H9 (cell line): ENCODE results near the gene RIGI. TPM values are rescaled to one million over a fixed set of nuclear protein-coding genes. Genes with fewer than 3 reads are reported as not detected.

ENCODE experiments used
- DNase-seq: peaks from one replicate; pipeline ENCODE4 v3.0.0-alpha.2; 2017
- H2AFZ ChIP-seq: one replicate; pipeline ENCODE4 v1.6.1; 2013; ENCODE audit warnings: mild to moderate bottlenecking, low read length, control low read depth, moderate library complexity
- H2AK5ac ChIP-seq: 2 replicates; pipeline ENCODE4 v1.6.1; 2013; ENCODE audit warnings: low read length, control low read depth, mixed read lengths; ENCODE audit not compliant: insufficient read length
- H2BK120ac ChIP-seq: one replicate; pipeline ENCODE4 v1.6.1; 2013; ENCODE audit warnings: low read depth, mild to moderate bottlenecking, low read length, control low read depth, inconsistent platforms; ENCODE audit not compliant: poor library complexity, severe bottlenecking
- H2BK12ac ChIP-seq: 2 replicates; pipeline ENCODE4 v1.6.1; 2013; ENCODE audit warnings: low read length, control low read depth, mixed read lengths, low read depth; ENCODE audit not compliant: insufficient read length
- H2BK15ac ChIP-seq: 2 replicates; pipeline ENCODE4 v1.6.1; 2013; ENCODE audit warnings: low read depth, low read length, control low read depth
- H2BK20ac ChIP-seq: one replicate; pipeline ENCODE4 v1.6.1; 2013; ENCODE audit warnings: low read depth, mild to moderate bottlenecking, low read length, control low read depth, inconsistent platforms; ENCODE audit not compliant: poor library complexity, severe bottlenecking
- H2BK5ac ChIP-seq: 2 replicates; pipeline ENCODE4 v1.6.1; 2013; ENCODE audit warnings: low read length, control low read depth, mixed read lengths; ENCODE audit not compliant: insufficient read length
- H3K14ac ChIP-seq: 2 replicates; pipeline ENCODE4 v1.6.1; 2013; ENCODE audit warnings: low read length, control low read depth; ENCODE audit not compliant: insufficient read depth
- H3K18ac ChIP-seq: 2 replicates; pipeline ENCODE4 v1.6.1; 2013; ENCODE audit warnings: low read depth, mild to moderate bottlenecking, mixed read lengths, low read length, control low read depth; ENCODE audit not compliant: insufficient read length
- H3K23ac ChIP-seq: 2 replicates; pipeline ENCODE4 v1.6.1; 2013; ENCODE audit warnings: low read length, control low read depth, mixed read lengths, low read depth; ENCODE audit not compliant: insufficient read length
- H3K23me2 ChIP-seq: 2 replicates; pipeline ENCODE4 v1.6.1; 2013; ENCODE audit warnings: low read depth, mild to moderate bottlenecking, mixed read lengths, low read length, control low read depth; ENCODE audit not compliant: insufficient read length, poor library complexity, severe bottlenecking
- H3K27ac ChIP-seq: 2 replicates; pipeline ENCODE4 v1.5.1; 2013; ENCODE audit warnings: low read length, control low read depth, mixed read lengths, low read depth; ENCODE audit not compliant: insufficient read length
- H3K27me3 ChIP-seq: 2 replicates; pipeline ENCODE4 v1.6.1; 2013; ENCODE audit warnings: low read length, control low read depth, inconsistent platforms; ENCODE audit not compliant: insufficient read depth
- H3K4ac ChIP-seq: 2 replicates; pipeline ENCODE4 v1.6.1; 2013; ENCODE audit warnings: low read depth, mild to moderate bottlenecking, control low read depth, inconsistent platforms, low read length, moderate library complexity
- H3K4me1 ChIP-seq: 2 replicates; pipeline ENCODE4 v1.6.1; 2013; ENCODE audit warnings: low read length, control low read depth, inconsistent platforms; ENCODE audit not compliant: insufficient read depth
- H3K4me2 ChIP-seq: 2 replicates; pipeline ENCODE4 v1.6.1; 2013; ENCODE audit warnings: low read length, control low read depth, mixed read lengths; ENCODE audit not compliant: insufficient read length, insufficient read depth
- H3K56ac ChIP-seq: 2 replicates; pipeline ENCODE4 v1.6.1; 2013; ENCODE audit warnings: low read depth, mild to moderate bottlenecking, mixed read lengths, low read length, control low read depth; ENCODE audit not compliant: insufficient read length
- H3K79me1 ChIP-seq: 2 replicates; pipeline ENCODE4 v1.6.1; 2013; ENCODE audit warnings: low read depth, mild to moderate bottlenecking, moderate library complexity, low read length, control low read depth, inconsistent platforms; ENCODE audit not compliant: insufficient read depth, poor library complexity, severe bottlenecking
- H3K79me2 ChIP-seq: 2 replicates; pipeline ENCODE4 v1.6.1; 2013; ENCODE audit warnings: low read length, control low read depth, inconsistent platforms; ENCODE audit not compliant: insufficient read depth
- H3K9ac ChIP-seq: 2 replicates; pipeline ENCODE4 v1.6.1; 2013; ENCODE audit warnings: low read length, control low read depth, mixed read lengths; ENCODE audit not compliant: insufficient read length; ENCODE audit errors: extremely low read depth
- H3K9me3 ChIP-seq: one replicate; pipeline ENCODE4 v1.6.1; 2013; ENCODE audit warnings: low read depth, low read length, inconsistent platforms; ENCODE audit not compliant: control insufficient read depth
- H3T11ph ChIP-seq: one replicate; pipeline ENCODE4 v1.6.1; 2013; ENCODE audit warnings: mild to moderate bottlenecking, low read length, control low read depth, inconsistent platforms
- H4K20me1 ChIP-seq: one replicate; pipeline ENCODE4 v1.6.1; 2013; ENCODE audit not compliant: control insufficient read depth, insufficient read length, insufficient read depth
- H4K5ac ChIP-seq: 2 replicates; pipeline ENCODE4 v1.6.1; 2013; ENCODE audit warnings: low read depth, mild to moderate bottlenecking, mixed read lengths, low read length, control low read depth; ENCODE audit not compliant: insufficient read length
- H4K8ac ChIP-seq: replicated peaks from 2 replicates; pipeline ENCODE4 v1.6.1; 2013; ENCODE audit warnings: low read length, control low read depth, mixed read lengths, low read depth; ENCODE audit not compliant: insufficient read length
- H4K91ac ChIP-seq: 2 replicates; pipeline ENCODE4 v1.6.1; 2013; ENCODE audit warnings: low read depth, mild to moderate bottlenecking, moderate library complexity, mixed read lengths, low read length, control low read depth; ENCODE audit not compliant: insufficient read length
- H3K27ac Mint-ChIP-seq, 3 experiments: 2 replicates in 2 of 3; 3 replicates in 1 of 3; pipeline ENCODE4 v1.8.0; 2020 to 2021; ENCODE audit warnings: mixed read lengths in 3 of 3, mild to moderate bottlenecking in 1 of 3, moderate library complexity in 1 of 3
- H3K27me3 Mint-ChIP-seq: 2 replicates; pipeline ENCODE4 v1.8.0; 2021; ENCODE audit warnings: low read depth, mild to moderate bottlenecking, moderate library complexity, mixed read lengths
- H3K36me3 Mint-ChIP-seq, 3 experiments: 2 replicates in 2 of 3; 3 replicates in 1 of 3; pipeline ENCODE4 v1.8.0; 2020 to 2021; ENCODE audit warnings: low read depth in 3 of 3, mixed read lengths in 3 of 3; ENCODE audit not compliant: insufficient read depth in 1 of 3
- H3K4me1 Mint-ChIP-seq, 2 experiments: 2 replicates each; pipeline ENCODE4 v1.8.0; 2020; ENCODE audit warnings: mixed read lengths in 2 of 2
- H3K4me3 Mint-ChIP-seq, 2 experiments: 2 replicates in 1 of 2; 3 replicates in 1 of 2; pipeline ENCODE4 v1.8.0; 2020 to 2021; ENCODE audit warnings: mild to moderate bottlenecking in 2 of 2, mixed read lengths in 2 of 2, moderate library complexity in 1 of 2
- H3K9me3 Mint-ChIP-seq, 2 experiments: 2 replicates in 1 of 2; 3 replicates in 1 of 2; pipeline ENCODE4 v1.8.0; 2020; ENCODE audit warnings: mild to moderate bottlenecking in 2 of 2, mixed read lengths in 2 of 2, moderate library complexity in 1 of 2
- CTCF ChIP-seq: fragments of 200-600 bp; sonication (generic); conservative IDR thresholded peaks from 3 replicates; pipeline ENCODE4 v1.8.0; 2021; ENCODE audit warnings: antibody characterized with exemption, mild to moderate bottlenecking
- WGBS: extraction: QIAGEN DNeasy Blood & Tissue Kit; methylation state at CpG from one replicate; pipeline ENCODE4 v1.1.7; 2013; ENCODE audit warnings: missing lambda C conversion rate, low lambda C conversion rate, mixed read lengths; ENCODE audit not compliant: insufficient read length; ENCODE audit errors: extremely low coverage; 5-methylcytosine and 5-hydroxymethylcytosine counted together
- long read RNA-seq: library from polyadenylated mRNA; unstranded; transcript quantifications from one replicate; pipeline ENCODE4 v2.0.0, GENCODE V29; 2020
- total RNA-seq: library from RNA; stranded (reverse); gene quantifications from 2 replicates; pipeline ENCODE4 v1.2.1, GENCODE V29; 2021

The RIGI gene
- 4.1 TPM in 2 replicates for total RNA-seq
- long read RNA-seq, full-length matches to known transcripts, result 2 of 45 reads
- long read RNA-seq, partial matches to known transcripts, result 36 of 45 reads
- long read RNA-seq, other reads (novel, unspliced or antisense), result 7 of 45 reads

- peak within 1 kb of the TSS; percentile 86 for H3K4me2 ChIP-seq
- TF ChIP-seq CTCF, result peak; percentile 72
- no peaks in the 10 kb centered on the region for H3K79me1 ChIP-seq
- H3K27me3 ChIP-seq, result no peaks in the 10 kb centered on the region
- H3T11ph ChIP-seq, result no peak within 1 kb of the TSS
- peak within 1 kb of the TSS; percentile 57 for H2BK5ac ChIP-seq
- peak within 1 kb of the TSS; percentile 27 for H3K9ac ChIP-seq
- H4K5ac ChIP-seq, result peak within 1 kb of the TSS; percentile 85
- Mint-ChIP-seq H3K27me3 (no peaks in the 10 kb centered on the region), H3K27ac (peak within 1 kb of the TSS; percentile 18 to 89 (median 85); a peak in 5 of 7 replicates), H3K4me1 (peaks cover 10 to 17% of the 10 kb centered on the region in 2 experiments), H3K4me3 (peak within 1 kb of the TSS; percentile 86 to 90), H3K36me3 (peaks cover 11 to 20% (median 12%) of the 10 kb centered on the region in 3 experiments), H3K9me3 (peaks cover 9 to 15% of the 10 kb centered on the region in 2 experiments; a peak in 4 of 5 replicates)
- H2BK120ac ChIP-seq, result peak within 1 kb of the TSS; percentile 69
- H3K23me2 ChIP-seq, result no peaks in the 10 kb centered on the region
- WGBS, result no CpG with 5 or more reads among the region's 37 CpGs
- H3K9me3 ChIP-seq, result no peaks in the 10 kb centered on the region
- peak within 1 kb of the TSS; percentile 78; the same call in 1 of the 2 replicates for H3K14ac ChIP-seq
- H3K4me1 ChIP-seq, result no peaks in the 10 kb centered on the region
- H2AK5ac ChIP-seq, result no peak within 1 kb of the TSS
- no peak within 1 kb of the TSS for H2BK20ac ChIP-seq
- no peaks in the 10 kb centered on the region for H4K20me1 ChIP-seq
- peak within 1 kb of the TSS; percentile 84 for H2AFZ ChIP-seq
- H3K4ac ChIP-seq, result no peak within 1 kb of the TSS
- H4K91ac ChIP-seq, result no peak within 1 kb of the TSS
- H4K8ac ChIP-seq, result no peak within 1 kb of the TSS
- H2BK12ac ChIP-seq, result no peak within 1 kb of the TSS
- no peak within 1 kb of the TSS for H3K23ac ChIP-seq
- no peaks in the 10 kb centered on the region for H3K79me2 ChIP-seq
- no peak within 1 kb of the TSS for H2BK15ac ChIP-seq
- peak; percentile 80 for DNase-seq
- H3K27ac ChIP-seq, result peak within 1 kb of the TSS; percentile 22
- H3K18ac ChIP-seq, result peak within 1 kb of the TSS; percentile 72
- no peak within 1 kb of the TSS for H3K56ac ChIP-seq
Observed at GRCh38 chr9:32526041-32526706, at the start of gene RIGI. RIGI (minus strand) TSS chr9:32526196; CDS start chr9:32526166, 30 bp downstream.
